Liver (tissue), 9 donors: ENCODE data around the gene SLC4A8. TPM values are rescaled to one million over a fixed set of nuclear protein-coding genes. Genes with fewer than 3 reads are reported as not detected.

Source experiments
- DNase-seq: peaks from one replicate; pipeline ENCODE4 v3.0.0-alpha.2; 2017; ENCODE audit warnings: low spot score
- H3K27ac ChIP-seq, 2 donors: one replicate each; pipeline ENCODE4 v1.7.0; 2013; ENCODE audit warnings: inconsistent platforms in 2 of 2, low read length in 2 of 2, control low read depth in 1 of 2, low read depth in 1 of 2, mild to moderate bottlenecking in 1 of 2
- H3K27me3 ChIP-seq, 4 donors: one replicate each; pipeline versions ENCODE4 v1.6.1 to v1.7.0; 2013; ENCODE audit warnings: low read length in 3 of 4, inconsistent platforms in 1 of 4, mild to moderate bottlenecking in 1 of 4, moderate library complexity in 1 of 4; ENCODE audit not compliant: control insufficient read depth in 4 of 4, insufficient read depth in 4 of 4
- H3K36me3 ChIP-seq, 4 donors: one replicate each; pipeline versions ENCODE4 v1.6.1 to v1.7.0; 2013; ENCODE audit warnings: low read length in 3 of 4, mild to moderate bottlenecking in 3 of 4, low read depth in 1 of 4, moderate library complexity in 1 of 4; ENCODE audit not compliant: control insufficient read depth in 4 of 4, insufficient read depth in 3 of 4
- H3K4me1 ChIP-seq, 4 donors: one replicate each; pipeline versions ENCODE4 v1.6.1 to v1.7.0; 2013; ENCODE audit warnings: low read length in 3 of 4, mild to moderate bottlenecking in 3 of 4, moderate library complexity in 1 of 4; ENCODE audit not compliant: control insufficient read depth in 4 of 4, insufficient read depth in 4 of 4
- H3K4me3 ChIP-seq, 3 donors: one replicate each; pipeline versions ENCODE4 v1.6.1 to v1.7.0; 2013; ENCODE audit warnings: low read length in 3 of 3, control low read depth in 1 of 3, low read depth in 1 of 3, mild to moderate bottlenecking in 1 of 3
- H3K9ac ChIP-seq, 2 donors: one replicate each; pipeline ENCODE4 v1.7.0; 2013; ENCODE audit warnings: low read length in 2 of 2, mild to moderate bottlenecking in 2 of 2, moderate library complexity in 2 of 2, control low read depth in 1 of 2, low read depth in 1 of 2
- H3K9me3 ChIP-seq, 4 donors: one replicate each; pipeline versions ENCODE4 v1.6.1 to v1.7.0; 2013; ENCODE audit warnings: low read length in 3 of 4; ENCODE audit not compliant: control insufficient read depth in 4 of 4
- EGR1 ChIP-seq, 2 donors: IDR thresholded peaks; 2 replicates each; pipeline ENCODE4 v1.6.1; 2016 to 2018; ENCODE audit warnings: antibody characterized with exemption in 2 of 2, low read depth in 2 of 2
- FOXA2 ChIP-seq: IDR thresholded peaks from 2 replicates; pipeline ENCODE4 v1.6.1; 2016; ENCODE audit warnings: antibody characterized with exemption
- GABPA ChIP-seq, 2 donors: IDR thresholded peaks in 1 of 2; conservative IDR thresholded peaks in 1 of 2; 2 replicates each; pipeline ENCODE4 v1.6.1; 2016; ENCODE audit warnings: antibody characterized with exemption in 2 of 2, mild to moderate bottlenecking in 1 of 2, moderate library complexity in 1 of 2
- HNF4A ChIP-seq, 2 donors: conservative IDR thresholded peaks; 2 replicates each; pipeline ENCODE4 v1.6.1; 2016; ENCODE audit warnings: antibody characterized with exemption in 2 of 2, mild to moderate bottlenecking in 2 of 2
- HNF4G ChIP-seq: IDR thresholded peaks from 2 replicates; pipeline ENCODE4 v1.6.1; 2016; ENCODE audit warnings: antibody characterized with exemption
- JUND ChIP-seq, 2 donors: IDR thresholded peaks; 2 replicates each; pipeline ENCODE4 v1.6.1; 2016; ENCODE audit warnings: antibody characterized with exemption in 2 of 2
- NR2F2 ChIP-seq: IDR thresholded peaks from 2 replicates; pipeline ENCODE4 v1.6.1; 2016; ENCODE audit warnings: antibody characterized with exemption
- REST ChIP-seq: IDR thresholded peaks from 2 replicates; pipeline ENCODE4 v1.6.1; 2016; ENCODE audit warnings: antibody characterized with exemption, mild to moderate bottlenecking
- RXRA ChIP-seq, 2 donors: IDR thresholded peaks; 2 replicates each; pipeline ENCODE4 v1.6.1; 2017 to 2018; ENCODE audit warnings: antibody characterized with exemption in 2 of 2, mild to moderate bottlenecking in 1 of 2
- TAF1 ChIP-seq: conservative IDR thresholded peaks from 2 replicates; pipeline ENCODE4 v1.6.1; 2016; ENCODE audit warnings: antibody characterized with exemption, mild to moderate bottlenecking
- ZBTB33 ChIP-seq: IDR thresholded peaks from 2 replicates; pipeline ENCODE4 v1.6.1; 2016; ENCODE audit warnings: antibody characterized with exemption
- WGBS: extraction: QIAGEN DNeasy Blood & Tissue Kit; methylation state at CpG from one replicate; pipeline ENCODE4 v1.1.7; 2013; 5-methylcytosine and 5-hydroxymethylcytosine counted together
- polyA plus RNA-seq, 2 donors: library from polyadenylated mRNA; stranded (reverse) in 1 of 2; unstranded in 1 of 2; fragments of 200-250 nt in 1 of 2; fragments of >200 nt in 1 of 2; fragmentation: Nextera tagmentation in 1 of 2; extraction: Ambion mirVana in 1 of 2; gene quantifications; one replicate each; pipeline versions ENCODE4 v1.2.1 to v1.2.3, GENCODE V29; 2013 to 2015
- total RNA-seq, 2 donors: library from RNA; depleted of rRNA; stranded (reverse); fragments of >200 nt; gene quantifications; one replicate each; pipeline ENCODE4 v1.2.3, GENCODE V29; 2014
- TF ChIP-seq, protein P1 (sequence below): IDR thresholded peaks from 2 replicates; pipeline ENCODE4 v1.6.1; 2016; ENCODE audit warnings: antibody characterized with exemption
- TF ChIP-seq, protein P2 (sequence below): IDR thresholded peaks from 2 replicates; pipeline ENCODE4 v1.6.1; 2016; ENCODE audit warnings: antibody characterized with exemption
- TF ChIP-seq, protein P3 (sequence below): fragments of 150-350 bp; IDR thresholded peaks from 2 replicates; pipeline ENCODE4 v1.5.1; 2017; ENCODE audit warnings: improper control_type of control experiment, low read depth, low read length; ENCODE audit not compliant: missing input control
- donor health status: healthy.
- donor health status: healthy.
- donor health status: healthy.
- donor health status: healthy.
- donor health status: healthy.

The SLC4A8 gene
- total and polyA plus RNA-seq, 4 donors, result 0.07 to 1.0 (median 0.75) TPM; not detected in 1

GRCh38 chr12:51403159-51403558, 21.5 kb upstream of the SLC4A8 start (continued):
- no peak for TF ChIP-seq REST

DNA sequence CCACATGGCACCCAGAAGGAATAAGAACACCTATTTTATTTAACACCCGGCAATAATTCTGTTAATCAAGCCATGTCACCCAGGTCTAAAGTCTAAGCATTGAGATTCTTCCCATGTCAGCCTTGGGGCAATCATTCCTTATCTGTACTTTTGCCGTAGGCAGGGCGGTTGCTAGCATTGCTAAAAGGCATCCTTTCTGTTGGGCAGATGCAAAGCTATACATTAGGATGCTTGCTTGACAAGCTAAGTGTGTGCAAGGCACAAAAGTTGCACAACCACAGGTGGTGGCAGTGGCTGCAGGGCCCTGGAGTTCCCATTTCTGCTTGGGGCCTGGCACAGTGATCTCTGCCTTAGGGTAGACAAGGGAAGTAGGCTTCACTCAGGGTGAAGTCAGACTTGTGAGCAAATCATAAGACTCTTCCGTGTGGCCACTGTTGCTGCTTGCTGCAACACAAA, 20.9 kb upstream of the SLC4A8 start:
- WGBS, result 87% methylated on average over 4 of the region's 4 CpGs
- no peaks in the 10 kb centered on the region for H3K4me1 ChIP-seq
- no peak for DNase-seq
- H3K9ac ChIP-seq, result no peak overlapping the region
- no peaks in the 10 kb centered on the region for H3K9me3 ChIP-seq
- no peak overlapping the region for H3K27ac ChIP-seq
- no peak overlapping the region for H3K4me3 ChIP-seq
- TF ChIP-seq JUND (IDR thresholded peaks at IDR 0.05) (no peak), GABPA (IDR thresholded peaks at IDR 0.05 in 1 of 2, conservative IDR thresholded peaks at IDR 0.05 in 1 of 2) (no peak), NR2F2 (no peak), HNF4G (no peak), HNF4A (conservative IDR thresholded peaks at IDR 0.05) (no peak), REST (no peak), FOXA2 (no peak), ZBTB33 (no peak), EGR1 (IDR thresholded peaks at IDR 0.05; ENCODE audit: low read depth in 2 of 2) (no peak), TAF1 (no peak), RXRA (IDR thresholded peaks at IDR 0.05) (no peak)
- TF ChIP-seq, protein P1, sequence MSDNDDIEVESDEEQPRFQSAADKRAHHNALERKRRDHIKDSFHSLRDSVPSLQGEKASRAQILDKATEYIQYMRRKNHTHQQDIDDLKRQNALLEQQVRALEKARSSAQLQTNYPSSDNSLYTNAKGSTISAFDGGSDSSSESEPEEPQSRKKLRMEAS, result no peak
- TF ChIP-seq, protein P2, sequence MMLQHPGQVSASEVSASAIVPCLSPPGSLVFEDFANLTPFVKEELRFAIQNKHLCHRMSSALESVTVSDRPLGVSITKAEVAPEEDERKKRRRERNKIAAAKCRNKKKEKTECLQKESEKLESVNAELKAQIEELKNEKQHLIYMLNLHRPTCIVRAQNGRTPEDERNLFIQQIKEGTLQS, result no peak
- TF ChIP-seq, protein P3, sequence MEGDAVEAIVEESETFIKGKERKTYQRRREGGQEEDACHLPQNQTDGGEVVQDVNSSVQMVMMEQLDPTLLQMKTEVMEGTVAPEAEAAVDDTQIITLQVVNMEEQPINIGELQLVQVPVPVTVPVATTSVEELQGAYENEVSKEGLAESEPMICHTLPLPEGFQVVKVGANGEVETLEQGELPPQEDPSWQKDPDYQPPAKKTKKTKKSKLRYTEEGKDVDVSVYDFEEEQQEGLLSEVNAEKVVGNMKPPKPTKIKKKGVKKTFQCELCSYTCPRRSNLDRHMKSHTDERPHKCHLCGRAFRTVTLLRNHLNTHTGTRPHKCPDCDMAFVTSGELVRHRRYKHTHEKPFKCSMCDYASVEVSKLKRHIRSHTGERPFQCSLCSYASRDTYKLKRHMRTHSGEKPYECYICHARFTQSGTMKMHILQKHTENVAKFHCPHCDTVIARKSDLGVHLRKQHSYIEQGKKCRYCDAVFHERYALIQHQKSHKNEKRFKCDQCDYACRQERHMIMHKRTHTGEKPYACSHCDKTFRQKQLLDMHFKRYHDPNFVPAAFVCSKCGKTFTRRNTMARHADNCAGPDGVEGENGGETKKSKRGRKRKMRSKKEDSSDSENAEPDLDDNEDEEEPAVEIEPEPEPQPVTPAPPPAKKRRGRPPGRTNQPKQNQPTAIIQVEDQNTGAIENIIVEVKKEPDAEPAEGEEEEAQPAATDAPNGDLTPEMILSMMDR, result no peak
- no peaks in the 10 kb centered on the region for H3K27me3 ChIP-seq
- H3K36me3 ChIP-seq, result peaks cover 0 to 1% (median 0%) of the 10 kb centered on the region in 4 donors
